HepG2 (cell line): ENCODE measurements around the gene GPX1. TPM values are rescaled to one million over a fixed set of nuclear protein-coding genes. Genes with fewer than 3 reads are reported as not detected.
A peak's percentile ranks its signal among the peaks of the same experiment; 100 is the strongest.

Source experiments
- ATAC-seq: fragments of 200-7000 bp; cut with Tn5 transposase; 3 replicates; pipeline ENCODE4 v1.9.1; 2020; ENCODE audit warnings: mild to moderate bottlenecking, moderate library complexity
- BruUV-seq: library from RNA; stranded (reverse); fragments of 400-500 nt; replicated peaks from 2 replicates; lab custom pipeline; 2021; lab: Mats Ljungman, UMichigan
- CTCF ChIA-PET: fragments of 300-600 bp; formaldehyde crosslinking; extraction: SDS; loops from one replicate; lab custom pipeline; 2021; ENCODE audit warnings: low total read pairs, inconsistent platforms, low intra/inter-chr PET ratio; lab: Yijun Ruan, JAX
- POLR2A ChIA-PET: fragments of 350-600 bp; sonication (Branson Sonifier 250); formaldehyde crosslinking; loops from one replicate; lab custom pipeline; 2020; ENCODE audit warnings: antibody characterized with exemption, inconsistent platforms; lab: Yijun Ruan, JAX
- DNase-seq: peaks from one replicate; pipeline ENCODE4 v3.0.0-alpha.2; 2015; ENCODE audit warnings: low spot score
- FAIRE-seq: peaks from 3 replicates; lab custom pipeline; 2011; peaks lifted over from hg19 to GRCh38; lab: Jason Lieb, UNC
- H2AFZ ChIP-seq: one replicate; pipeline ENCODE4 v1.6.1; 2011; ENCODE audit warnings: low read length, inconsistent platforms
- H3K27ac ChIP-seq: fragments of 300-600 bp; 3 replicates; pipeline ENCODE4 v1.8.0; 2011; ENCODE audit warnings: mixed run types, mild to moderate bottlenecking, mixed read lengths, low read length, inconsistent platforms; ENCODE audit not compliant: insufficient read depth; ENCODE audit errors: extremely low read length
- H3K27me3 ChIP-seq, 2 experiments: fragments of 200-600 bp in 1 of 2; 2 replicates in 1 of 2; 3 replicates in 1 of 2; pipeline versions ENCODE4 v1.6.0 to v1.8.0; 2011; ENCODE audit warnings: low read length in 2 of 2, mild to moderate bottlenecking in 2 of 2, moderate library complexity in 2 of 2, inconsistent platforms in 1 of 2; ENCODE audit not compliant: insufficient read depth in 2 of 2, control insufficient read depth in 1 of 2
- H3K36me3 ChIP-seq, 2 experiments: fragments of 200-600 bp in 1 of 2; replicated peaks in 1 of 2; 2 replicates in 1 of 2; 3 replicates in 1 of 2; pipeline versions ENCODE4 v1.5.1 to v1.8.0; 2011; ENCODE audit warnings: low read length in 2 of 2, inconsistent platforms in 1 of 2; ENCODE audit not compliant: insufficient read depth in 2 of 2, control insufficient read depth in 1 of 2
- H3K4me1 ChIP-seq: 2 replicates; pipeline ENCODE4 v1.5.1; 2012; ENCODE audit warnings: low read length, inconsistent platforms; ENCODE audit not compliant: insufficient read depth
- H3K4me2 ChIP-seq: 2 replicates; pipeline ENCODE4 v1.6.0; 2011; ENCODE audit warnings: low read depth, low read length, inconsistent platforms
- H3K4me3 ChIP-seq, 3 experiments: fragments of 200-600 bp in 1 of 3; sonication (generic), shearing (Covaris generic) in 1 of 3; replicated peaks in 1 of 3; 2 replicates each; pipeline ENCODE4 v1.5.1; 2011 to 2016; ENCODE audit warnings: low read length in 3 of 3, inconsistent platforms in 2 of 3, low read depth in 2 of 3, mild to moderate bottlenecking in 2 of 3, control low read depth in 1 of 3, mixed read lengths in 1 of 3; ENCODE audit not compliant: insufficient read depth in 1 of 3
- H3K79me2 ChIP-seq: one replicate; pipeline ENCODE4 v1.6.1; 2011; ENCODE audit warnings: low read length, inconsistent platforms; ENCODE audit not compliant: insufficient read depth
- H3K9ac ChIP-seq: 2 replicates; pipeline ENCODE4 v1.6.0; 2011; ENCODE audit warnings: mild to moderate bottlenecking, low read depth, low read length, inconsistent platforms; ENCODE audit not compliant: insufficient read depth
- H3K9me3 ChIP-seq: 2 replicates; pipeline ENCODE4 v1.5.1; 2012; ENCODE audit warnings: mild to moderate bottlenecking, low read length
- H4K20me1 ChIP-seq: 2 replicates; pipeline ENCODE4 v1.6.0; 2011; ENCODE audit warnings: inconsistent platforms, mild to moderate bottlenecking, low read length, moderate library complexity; ENCODE audit not compliant: insufficient read depth
- CEBPB ChIP-seq: IDR thresholded peaks from 2 replicates; pipeline ENCODE4 v1.6.1; 2011; ENCODE audit warnings: low read depth, low read length, improper control_type of control experiment, borderline replicate concordance
- CEBPG ChIP-seq: IDR thresholded peaks from 2 replicates; pipeline ENCODE4 v1.6.1; 2016
- FOXA3 ChIP-seq: IDR thresholded peaks from 2 replicates; pipeline ENCODE4 v1.6.1; 2016; ENCODE audit warnings: missing genetic modification reagents, missing compliant biosample characterization
- FOXM1 ChIP-seq: sonication (generic); formaldehyde crosslinking; IDR thresholded peaks from 2 replicates; pipeline ENCODE4 v1.5.0; 2020; ENCODE audit warnings: missing genetic modification reagents
- PLRG1 ChIP-seq: fragments of 450-650 bp; conservative IDR thresholded peaks from 2 replicates; pipeline ENCODE4 v1.6.1; 2016
- SRF ChIP-seq: IDR thresholded peaks from 2 replicates; pipeline ENCODE4 v1.6.1; 2011; ENCODE audit warnings: mild to moderate bottlenecking, low read depth, low read length, moderate library complexity
- ZNF282 ChIP-seq: fragments of 450-650 bp; IDR thresholded peaks from 2 replicates; pipeline ENCODE4 v1.6.1; 2018; ENCODE audit not compliant: partially characterized antibody
- ZNF773 ChIP-seq: sonication (generic); formaldehyde crosslinking; IDR thresholded peaks from 2 replicates; pipeline ENCODE4 v1.4.0; 2020; ENCODE audit warnings: missing genetic modification reagents, borderline replicate concordance
- ZNF776 ChIP-seq: sonication (generic); formaldehyde crosslinking; IDR thresholded peaks from 2 replicates; pipeline ENCODE4 v1.4.0; 2020; ENCODE audit warnings: mild to moderate bottlenecking, missing genetic modification reagents
- ZNF781 ChIP-seq: sonication (generic); formaldehyde crosslinking; IDR thresholded peaks from 2 replicates; pipeline ENCODE4 v1.5.1; 2020; ENCODE audit warnings: borderline replicate concordance, mild to moderate bottlenecking, missing genetic modification reagents; ENCODE audit errors: not compliant biosample characterization
- WGBS: methylation state at CpG from one replicate; pipeline ENCODE4 v1.1.6; 2017; ENCODE audit warnings: low lambda C conversion rate; 5-methylcytosine and 5-hydroxymethylcytosine counted together
- in situ Hi-C: cut with HindIII; loops from 2 replicates; pipeline ENCODE4 v1.10.0; 2017; ENCODE audit warnings: low pct_unique_long_range_greater_than_20kb; ENCODE audit not compliant: extremely low pct_ligation_motif_present
- intact Hi-C: fragments of 100-400 bp; cut with micrococcal nuclease; formaldehyde crosslinking; loops from one replicate; pipeline ENCODE4 v1.10.0; 2022; ENCODE audit not compliant: unreplicated experiment
- polyA plus RNA-seq, 8 experiments: library from polyadenylated mRNA; depleted of rRNA in 3 of 8; stranded (reverse) in 7 of 8; unstranded in 1 of 8; fragments of >200 nt; fragmentation: Illumina TruSeq in 4 of 8; extraction: Trizol in 4 of 8; gene quantifications; 2 replicates each; pipeline versions ENCODE4 v1.2.1 to v1.2.3, GENCODE V29; 2011 to 2016; ENCODE audit warnings: low read depth in 4 of 8, missing spikeins in 1 of 8, mixed read lengths in 1 of 8; ENCODE audit not compliant: insufficient read depth in 1 of 8
- total RNA-seq, 5 experiments: library from RNA; depleted of rRNA; stranded (reverse); fragments of >200 nt; fragmentation: Illumina TruSeq; extraction: Trizol; gene quantifications; 2 replicates each; pipeline ENCODE4 v1.2.3, GENCODE V29; 2016; ENCODE audit warnings: low read depth in 1 of 5
- TF ChIP-seq, protein P1 (sequence below): sonication (generic); formaldehyde crosslinking; IDR thresholded peaks from 2 replicates; pipeline ENCODE4 v1.4.0; 2020; ENCODE audit warnings: missing genetic modification reagents, borderline replicate concordance
- TF ChIP-seq, protein P2 (sequence below): sonication (generic); formaldehyde crosslinking; IDR thresholded peaks from 2 replicates; pipeline ENCODE4 v1.4.0; 2020; ENCODE audit warnings: mild to moderate bottlenecking, missing genetic modification reagents
- TF ChIP-seq, protein P3 (sequence below): sonication (generic); formaldehyde crosslinking; IDR thresholded peaks from 2 replicates; pipeline ENCODE4 v1.5.1; 2020; ENCODE audit warnings: mild to moderate bottlenecking, moderate library complexity, missing genetic modification reagents
- TF ChIP-seq, protein P4 (sequence below): sonication (generic); formaldehyde crosslinking; IDR thresholded peaks from 2 replicates; pipeline ENCODE4 v1.4.0; 2020; ENCODE audit warnings: missing genetic modification reagents

GPX1 gene
- total and polyA plus RNA-seq, 2 of the 13 experiments (the other 11 are each of a cell fraction or from before 2014, with no cell fraction given), result 149 to 168 TPM

DNA sequence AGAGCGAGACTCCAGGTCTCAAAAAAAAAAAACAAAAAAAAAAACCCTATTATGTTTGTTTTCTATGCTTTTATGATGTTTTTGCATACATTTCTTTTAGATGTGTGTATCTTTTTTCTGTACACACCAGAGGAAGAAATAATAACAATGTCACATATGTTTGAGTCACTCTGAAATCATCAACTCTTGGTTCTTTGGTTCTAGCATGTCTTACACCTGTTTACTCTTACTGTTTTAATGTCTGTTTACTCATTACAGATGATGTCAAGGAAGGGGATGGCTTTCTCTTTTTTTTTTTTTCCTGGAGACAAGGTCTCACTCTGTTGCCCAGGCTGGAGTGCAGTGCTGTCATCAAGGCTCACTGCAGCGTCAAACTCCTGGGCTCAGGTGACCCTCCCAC lies 29.6 kb upstream of the GPX1 start (continued):
- no peak for TF ChIP-seq ZNF773 (CRISPR knock-in tag)
- TF ChIP-seq SRF, result no peak
- no peak for TF ChIP-seq ZNF781

DNA sequence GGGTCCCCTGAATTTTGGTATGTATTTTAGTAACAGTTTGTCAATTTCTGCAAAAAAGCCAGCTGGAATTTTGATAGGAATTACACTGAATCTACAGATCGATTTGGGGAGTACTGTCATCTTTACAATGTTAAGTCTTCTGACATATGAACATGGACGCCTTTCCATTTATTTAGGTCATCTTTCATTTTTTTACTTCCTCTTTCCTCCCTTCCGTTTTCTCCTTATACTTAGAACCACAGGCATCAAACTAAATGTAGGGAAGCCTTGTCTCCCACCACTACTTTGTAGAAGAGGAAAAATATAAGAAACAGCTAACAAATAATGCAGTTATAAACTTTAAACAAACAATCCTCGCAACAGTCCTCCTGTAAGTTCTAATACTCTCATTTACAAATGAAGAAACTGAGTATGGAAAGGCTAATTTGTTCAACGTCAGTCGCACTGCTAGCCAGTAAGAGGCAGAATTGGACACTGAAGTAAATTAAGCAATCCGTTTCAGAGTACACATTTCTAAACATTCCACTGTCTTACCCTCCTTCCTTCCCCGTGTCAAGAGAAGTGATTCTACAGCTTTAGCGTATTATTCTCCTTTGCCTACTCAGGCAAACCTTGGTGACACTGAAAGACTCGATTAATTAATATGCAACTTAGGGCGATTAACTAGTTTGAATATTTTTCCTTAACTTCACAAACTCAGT lies 28.1 kb upstream of the GPX1 start:
- H3K79me2 ChIP-seq, result peaks cover 90% of the 10 kb centered on the region
- 81% methylated on average over 11 of the region's 11 CpGs for WGBS
- TF ChIP-seq PLRG1 (no peak), ZNF776 (no peak), CEBPB (peak; percentile 17; the same call in 1 of the 2 replicates), FOXA3 (no peak), ZNF282 (no peak), FOXM1 (no peak), CEBPG (CRISPR knock-in tag) (peak; percentile 45; the same call in 1 of the 2 replicates)
- TF ChIP-seq, protein P1, sequence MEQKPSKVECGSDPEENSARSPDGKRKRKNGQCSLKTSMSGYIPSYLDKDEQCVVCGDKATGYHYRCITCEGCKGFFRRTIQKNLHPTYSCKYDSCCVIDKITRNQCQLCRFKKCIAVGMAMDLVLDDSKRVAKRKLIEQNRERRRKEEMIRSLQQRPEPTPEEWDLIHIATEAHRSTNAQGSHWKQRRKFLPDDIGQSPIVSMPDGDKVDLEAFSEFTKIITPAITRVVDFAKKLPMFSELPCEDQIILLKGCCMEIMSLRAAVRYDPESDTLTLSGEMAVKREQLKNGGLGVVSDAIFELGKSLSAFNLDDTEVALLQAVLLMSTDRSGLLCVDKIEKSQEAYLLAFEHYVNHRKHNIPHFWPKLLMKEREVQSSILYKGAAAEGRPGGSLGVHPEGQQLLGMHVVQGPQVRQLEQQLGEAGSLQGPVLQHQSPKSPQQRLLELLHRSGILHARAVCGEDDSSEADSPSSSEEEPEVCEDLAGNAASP, result no peak
- TF ChIP-seq, protein P2, sequence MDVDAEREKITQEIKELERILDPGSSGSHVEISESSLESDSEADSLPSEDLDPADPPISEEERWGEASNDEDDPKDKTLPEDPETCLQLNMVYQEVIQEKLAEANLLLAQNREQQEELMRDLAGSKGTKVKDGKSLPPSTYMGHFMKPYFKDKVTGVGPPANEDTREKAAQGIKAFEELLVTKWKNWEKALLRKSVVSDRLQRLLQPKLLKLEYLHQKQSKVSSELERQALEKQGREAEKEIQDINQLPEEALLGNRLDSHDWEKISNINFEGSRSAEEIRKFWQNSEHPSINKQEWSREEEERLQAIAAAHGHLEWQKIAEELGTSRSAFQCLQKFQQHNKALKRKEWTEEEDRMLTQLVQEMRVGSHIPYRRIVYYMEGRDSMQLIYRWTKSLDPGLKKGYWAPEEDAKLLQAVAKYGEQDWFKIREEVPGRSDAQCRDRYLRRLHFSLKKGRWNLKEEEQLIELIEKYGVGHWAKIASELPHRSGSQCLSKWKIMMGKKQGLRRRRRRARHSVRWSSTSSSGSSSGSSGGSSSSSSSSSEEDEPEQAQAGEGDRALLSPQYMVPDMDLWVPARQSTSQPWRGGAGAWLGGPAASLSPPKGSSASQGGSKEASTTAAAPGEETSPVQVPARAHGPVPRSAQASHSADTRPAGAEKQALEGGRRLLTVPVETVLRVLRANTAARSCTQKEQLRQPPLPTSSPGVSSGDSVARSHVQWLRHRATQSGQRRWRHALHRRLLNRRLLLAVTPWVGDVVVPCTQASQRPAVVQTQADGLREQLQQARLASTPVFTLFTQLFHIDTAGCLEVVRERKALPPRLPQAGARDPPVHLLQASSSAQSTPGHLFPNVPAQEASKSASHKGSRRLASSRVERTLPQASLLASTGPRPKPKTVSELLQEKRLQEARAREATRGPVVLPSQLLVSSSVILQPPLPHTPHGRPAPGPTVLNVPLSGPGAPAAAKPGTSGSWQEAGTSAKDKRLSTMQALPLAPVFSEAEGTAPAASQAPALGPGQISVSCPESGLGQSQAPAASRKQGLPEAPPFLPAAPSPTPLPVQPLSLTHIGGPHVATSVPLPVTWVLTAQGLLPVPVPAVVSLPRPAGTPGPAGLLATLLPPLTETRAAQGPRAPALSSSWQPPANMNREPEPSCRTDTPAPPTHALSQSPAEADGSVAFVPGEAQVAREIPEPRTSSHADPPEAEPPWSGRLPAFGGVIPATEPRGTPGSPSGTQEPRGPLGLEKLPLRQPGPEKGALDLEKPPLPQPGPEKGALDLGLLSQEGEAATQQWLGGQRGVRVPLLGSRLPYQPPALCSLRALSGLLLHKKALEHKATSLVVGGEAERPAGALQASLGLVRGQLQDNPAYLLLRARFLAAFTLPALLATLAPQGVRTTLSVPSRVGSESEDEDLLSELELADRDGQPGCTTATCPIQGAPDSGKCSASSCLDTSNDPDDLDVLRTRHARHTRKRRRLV, result no peak
- TF ChIP-seq, protein P3, sequence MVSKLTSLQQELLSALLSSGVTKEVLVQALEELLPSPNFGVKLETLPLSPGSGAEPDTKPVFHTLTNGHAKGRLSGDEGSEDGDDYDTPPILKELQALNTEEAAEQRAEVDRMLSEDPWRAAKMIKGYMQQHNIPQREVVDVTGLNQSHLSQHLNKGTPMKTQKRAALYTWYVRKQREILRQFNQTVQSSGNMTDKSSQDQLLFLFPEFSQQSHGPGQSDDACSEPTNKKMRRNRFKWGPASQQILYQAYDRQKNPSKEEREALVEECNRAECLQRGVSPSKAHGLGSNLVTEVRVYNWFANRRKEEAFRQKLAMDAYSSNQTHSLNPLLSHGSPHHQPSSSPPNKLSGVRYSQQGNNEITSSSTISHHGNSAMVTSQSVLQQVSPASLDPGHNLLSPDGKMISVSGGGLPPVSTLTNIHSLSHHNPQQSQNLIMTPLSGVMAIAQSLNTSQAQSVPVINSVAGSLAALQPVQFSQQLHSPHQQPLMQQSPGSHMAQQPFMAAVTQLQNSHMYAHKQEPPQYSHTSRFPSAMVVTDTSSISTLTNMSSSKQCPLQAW (CRISPR knock-in tag), result no peak
- TF ChIP-seq, protein P4, sequence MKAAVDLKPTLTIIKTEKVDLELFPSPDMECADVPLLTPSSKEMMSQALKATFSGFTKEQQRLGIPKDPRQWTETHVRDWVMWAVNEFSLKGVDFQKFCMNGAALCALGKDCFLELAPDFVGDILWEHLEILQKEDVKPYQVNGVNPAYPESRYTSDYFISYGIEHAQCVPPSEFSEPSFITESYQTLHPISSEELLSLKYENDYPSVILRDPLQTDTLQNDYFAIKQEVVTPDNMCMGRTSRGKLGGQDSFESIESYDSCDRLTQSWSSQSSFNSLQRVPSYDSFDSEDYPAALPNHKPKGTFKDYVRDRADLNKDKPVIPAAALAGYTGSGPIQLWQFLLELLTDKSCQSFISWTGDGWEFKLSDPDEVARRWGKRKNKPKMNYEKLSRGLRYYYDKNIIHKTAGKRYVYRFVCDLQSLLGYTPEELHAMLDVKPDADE (CRISPR knock-in tag), result no peak

More for the DNA sequence above, 28.1 kb upstream of the GPX1 start:
- in situ Hi-C loops (no loop called here), intact Hi-C loops (no loop called here)
- ChIA-PET POLR2A (no interaction called here), CTCF (no interaction called here)
- Histone ChIP-seq H3K4me2 (no peak overlapping the region), H2AFZ (no peak overlapping the region), H3K4me3 (no peak overlapping the region), H3K4me1 (peaks cover 36% of the 10 kb centered on the region), H3K9ac (no peak overlapping the region), H3K27ac (no peak overlapping the region), H3K36me3 (peaks cover 0 to 3% of the 10 kb centered on the region in 2 experiments; a peak in 3 of 5 replicates), H3K9me3 (no peaks in the 10 kb centered on the region), H4K20me1 (peaks cover 25% of the 10 kb centered on the region), H3K27me3 (no peaks in the 10 kb centered on the region)
- no peak for ATAC-seq
- peak; percentile 53 for FAIRE-seq
- DNase-seq, result no peak
- no TSS peak for BruUV-seq
